Measurements from ENCODE around the gene AP3S2. TPM values are rescaled to one million over a fixed set of nuclear protein-coding genes. Genes with fewer than 3 reads are reported as not detected.

The AP3S2 gene
- total and polyA plus RNA-seq, 2 of the 13 experiments (the other 11 are each of a cell fraction or from before 2014, with no cell fraction given), result 17.6 to 44.4 TPM

DNA sequence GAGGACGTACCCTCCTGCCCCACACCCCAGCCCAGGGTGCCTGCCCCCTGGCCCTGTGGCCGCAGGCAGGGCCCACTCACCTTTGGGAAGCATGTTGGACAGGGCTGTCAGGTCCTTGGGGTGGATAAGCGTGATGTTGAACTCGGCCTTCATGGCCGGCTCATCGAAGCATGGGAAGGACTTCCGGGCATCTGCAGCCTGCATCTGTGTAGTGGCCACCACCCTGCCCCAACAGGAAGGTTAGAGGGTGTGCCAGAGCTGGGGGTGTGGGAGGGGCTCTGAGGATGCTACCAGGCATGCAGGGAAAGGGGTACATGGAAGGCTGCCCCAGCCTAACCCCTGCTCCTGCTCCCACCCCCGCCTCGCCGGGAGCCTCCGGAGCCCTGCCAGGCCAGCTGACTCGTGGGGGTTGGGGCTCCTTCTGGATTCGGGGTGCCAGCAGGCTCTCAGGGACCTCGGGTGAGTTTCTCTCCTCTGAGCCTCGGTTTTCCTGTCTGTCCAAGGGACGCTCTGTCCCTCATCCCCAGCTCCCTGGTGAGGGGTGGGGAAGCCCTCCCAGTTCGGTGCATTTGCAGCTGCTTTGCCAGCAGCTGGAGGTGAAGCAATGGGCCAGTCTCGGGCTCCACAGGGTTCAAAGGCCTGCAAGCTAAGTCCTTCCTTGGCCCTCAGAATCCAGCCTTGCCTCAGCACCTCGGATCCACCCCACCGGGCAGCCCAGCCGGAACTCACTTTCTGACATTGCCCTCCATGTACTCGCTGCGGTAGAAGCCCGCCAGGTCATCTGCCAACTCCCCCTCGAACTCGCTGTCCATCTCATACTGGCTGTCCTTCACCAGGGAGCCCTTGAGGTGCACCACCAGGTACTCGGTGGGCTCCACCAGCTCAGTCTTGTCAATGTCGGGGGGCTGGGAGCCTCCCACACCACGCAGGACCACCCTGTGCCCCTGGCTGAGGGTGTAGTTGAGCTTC is 88.3 kb downstream of the AP3S2 start (continued):
- TF ChIP-seq, protein P1, sequence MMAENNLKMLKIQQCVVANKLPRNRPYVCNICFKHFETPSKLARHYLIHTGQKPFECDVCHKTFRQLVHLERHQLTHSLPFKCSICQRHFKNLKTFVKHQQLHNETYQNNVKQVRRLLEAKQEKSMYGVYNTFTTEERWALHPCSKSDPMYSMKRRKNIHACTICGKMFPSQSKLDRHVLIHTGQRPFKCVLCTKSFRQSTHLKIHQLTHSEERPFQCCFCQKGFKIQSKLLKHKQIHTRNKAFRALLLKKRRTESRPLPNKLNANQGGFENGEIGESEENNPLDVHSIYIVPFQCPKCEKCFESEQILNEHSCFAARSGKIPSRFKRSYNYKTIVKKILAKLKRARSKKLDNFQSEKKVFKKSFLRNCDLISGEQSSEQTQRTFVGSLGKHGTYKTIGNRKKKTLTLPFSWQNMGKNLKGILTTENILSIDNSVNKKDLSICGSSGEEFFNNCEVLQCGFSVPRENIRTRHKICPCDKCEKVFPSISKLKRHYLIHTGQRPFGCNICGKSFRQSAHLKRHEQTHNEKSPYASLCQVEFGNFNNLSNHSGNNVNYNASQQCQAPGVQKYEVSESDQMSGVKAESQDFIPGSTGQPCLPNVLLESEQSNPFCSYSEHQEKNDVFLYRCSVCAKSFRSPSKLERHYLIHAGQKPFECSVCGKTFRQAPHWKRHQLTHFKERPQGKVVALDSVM (CRISPR knock-in tag; IDR thresholded peaks at IDR 0.05), result no peak
- TF ChIP-seq FOXP1 (IDR thresholded peaks at IDR 0.05) (no peak), FOXP1 (CRISPR knock-in tag; IDR thresholded peaks at IDR 0.05) (no peak), ZNF629 (CRISPR knock-in tag; conservative IDR thresholded peaks at IDR 0.05) (peak; percentile 68; the same call in 1 of the 2 replicates), ADNP (CRISPR knock-in tag; IDR thresholded peaks at IDR 0.05) (no peak)
- TF ChIP-seq, protein P2, sequence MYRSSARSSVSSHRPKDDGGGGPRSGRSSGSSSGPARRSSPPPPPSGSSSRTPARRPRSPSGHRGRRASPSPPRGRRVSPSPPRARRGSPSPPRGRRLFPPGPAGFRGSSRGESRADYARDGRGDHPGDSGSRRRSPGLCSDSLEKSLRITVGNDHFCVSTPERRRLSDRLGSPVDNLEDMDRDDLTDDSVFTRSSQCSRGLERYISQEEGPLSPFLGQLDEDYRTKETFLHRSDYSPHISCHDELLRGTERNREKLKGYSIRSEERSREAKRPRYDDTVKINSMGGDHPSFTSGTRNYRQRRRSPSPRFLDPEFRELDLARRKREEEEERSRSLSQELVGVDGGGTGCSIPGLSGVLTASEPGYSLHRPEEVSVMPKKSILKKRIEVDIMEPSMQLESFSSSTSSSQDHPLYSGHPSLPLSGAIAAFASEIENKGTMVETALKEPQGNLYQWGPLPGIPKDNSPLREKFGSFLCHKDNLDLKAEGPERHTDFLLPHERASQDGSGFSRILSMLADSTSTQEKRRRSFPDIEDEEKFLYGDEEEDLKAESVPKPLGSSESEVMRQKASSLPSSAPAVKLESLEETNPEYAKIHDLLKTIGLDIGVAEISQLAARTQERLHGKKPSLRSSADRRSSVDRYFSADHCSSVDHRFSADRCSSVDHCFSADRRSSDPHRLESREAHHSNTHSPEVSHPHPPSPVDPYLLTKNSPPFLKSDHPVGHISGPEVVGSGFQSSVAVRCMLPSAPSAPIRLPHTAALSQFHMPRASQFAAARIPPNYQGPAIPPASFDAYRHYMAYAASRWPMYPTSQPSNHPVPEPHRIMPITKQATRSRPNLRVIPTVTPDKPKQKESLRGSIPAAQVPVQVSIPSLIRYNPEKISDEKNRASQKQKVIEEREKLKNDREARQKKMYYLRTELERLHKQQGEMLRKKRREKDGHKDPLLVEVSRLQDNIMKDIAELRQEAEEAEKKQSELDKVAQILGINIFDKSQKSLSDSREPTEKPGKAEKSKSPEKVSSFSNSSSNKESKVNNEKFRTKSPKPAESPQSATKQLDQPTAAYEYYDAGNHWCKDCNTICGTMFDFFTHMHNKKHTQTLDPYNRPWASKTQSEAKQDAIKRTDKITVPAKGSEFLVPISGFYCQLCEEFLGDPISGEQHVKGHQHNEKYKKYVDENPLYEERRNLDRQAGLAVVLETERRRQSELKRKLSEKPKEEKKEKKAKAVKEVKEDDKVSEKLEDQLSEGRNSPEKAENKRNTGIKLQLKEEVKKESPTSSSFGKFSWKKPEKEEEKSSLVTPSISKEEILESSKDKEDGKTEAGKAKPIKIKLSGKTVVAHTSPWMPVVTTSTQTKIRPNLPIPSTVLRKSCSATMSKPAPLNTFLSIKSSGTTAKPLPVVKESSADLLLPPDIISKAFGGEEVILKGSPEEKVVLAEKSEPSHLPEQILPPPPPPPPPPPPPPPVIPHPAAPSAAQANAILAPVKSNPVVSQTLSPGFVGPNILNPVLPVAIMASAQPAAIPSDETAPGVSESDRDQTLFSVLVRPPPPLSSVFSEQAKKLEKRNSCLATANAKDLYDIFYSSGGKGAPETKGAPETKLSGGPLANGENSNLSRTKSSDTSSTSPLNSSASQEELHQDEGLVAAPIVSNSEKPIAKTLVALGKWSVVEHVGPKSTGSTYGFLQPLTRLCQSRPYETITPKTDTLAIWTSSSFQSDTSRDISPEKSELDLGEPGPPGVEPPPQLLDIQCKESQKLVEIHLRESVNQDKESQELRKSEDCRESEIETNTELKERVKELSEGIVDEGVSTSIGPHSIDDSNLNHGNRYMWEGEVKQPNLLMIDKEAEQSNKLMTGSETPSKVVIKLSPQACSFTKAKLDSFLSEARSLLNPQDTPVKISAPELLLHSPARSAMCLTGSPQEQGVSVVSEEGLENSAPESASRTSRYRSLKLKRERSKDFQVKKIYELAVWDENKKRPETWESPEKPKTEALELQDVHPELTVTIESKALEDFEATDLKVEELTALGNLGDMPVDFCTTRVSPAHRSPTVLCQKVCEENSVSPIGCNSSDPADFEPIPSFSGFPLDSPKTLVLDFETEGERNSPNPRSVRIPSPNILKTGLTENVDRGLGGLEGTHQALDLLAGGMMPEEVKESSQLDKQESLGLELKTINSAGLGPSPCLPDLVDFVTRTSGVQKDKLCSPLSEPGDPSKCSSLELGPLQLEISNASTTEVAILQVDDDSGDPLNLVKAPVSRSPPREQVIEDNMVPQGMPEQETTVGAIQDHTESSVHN (CRISPR knock-in tag; IDR thresholded peaks at IDR 0.05), result no peak
- TF ChIP-seq, protein P3, sequence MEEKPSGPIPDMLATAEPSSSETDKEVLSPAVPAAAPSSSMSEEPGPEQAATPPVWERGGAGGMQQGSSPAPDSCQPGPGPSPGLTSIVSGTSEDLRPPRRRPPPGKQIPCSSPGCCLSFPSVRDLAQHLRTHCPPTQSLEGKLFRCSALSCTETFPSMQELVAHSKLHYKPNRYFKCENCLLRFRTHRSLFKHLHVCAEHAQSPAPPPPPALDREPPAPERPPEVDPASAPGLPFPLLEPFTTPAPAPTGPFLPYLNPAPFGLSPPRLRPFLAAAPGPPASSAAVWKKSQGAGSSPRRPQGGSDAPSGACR (CRISPR knock-in tag; IDR thresholded peaks at IDR 0.05), result peak; percentile 11; the same call in 1 of the 2 replicates

All from HepG2 (cell line).